OCI-LY3 (cell line): ENCODE measurements around the gene PPP1R3C.

ENCODE experiments used
- CTCF ChIP-seq: fragments of 200-600, 300-600 bp; sonication (generic); IDR thresholded peaks from 2 replicates; pipeline ENCODE4 v1.5.1; 2014; ENCODE audit warnings: antibody characterized with exemption, low read length, low read depth
- EZH2phosphoT487 ChIP-seq: fragments of 200-600 bp; shearing (Covaris generic); IDR thresholded peaks from 2 replicates; pipeline ENCODE4 v1.6.1; 2018; ENCODE audit warnings: antibody characterized with exemption, mixed run types, low read depth

- TF ChIP-seq CTCF = no peak
- no peak for TF ChIP-seq EZH2phosphoT487
Observed at GRCh38 chr10:91582153-91582554, 50.7 kb downstream of the PPP1R3C start.
